Endothelial cell of umbilical vein (primary cell): Measurements from ENCODE around the gene NOP58. TPM values are rescaled to one million over a fixed set of nuclear protein-coding genes. Genes with fewer than 3 reads are reported as not detected.

Experiments
- BruUV-seq: library from RNA; stranded (reverse); fragments of 400-500 nt; replicated peaks from 2 replicates; lab custom pipeline; 2021; lab: Mats Ljungman, UMichigan
- CTCF ChIA-PET: fragments of 300-600, 350-600 bp; sonication (Branson Sonifier 250); formaldehyde crosslinking; loops from one replicate; lab custom pipeline; 2021; ENCODE audit warnings: antibody characterized with exemption, inconsistent platforms; lab: Charles Lee
- POLR2A ChIA-PET: fragments of 300-600, 350-600 bp; sonication (Branson Sonifier 250); formaldehyde crosslinking; loops from one replicate; lab custom pipeline; 2021; ENCODE audit warnings: antibody characterized with exemption, inconsistent platforms; lab: Charles Lee
- DNase-seq: peaks from one replicate; pipeline ENCODE4 v3.0.0-alpha.2; 2011; ENCODE audit warnings: low read depth, low spot score
- FAIRE-seq: peaks from 2 replicates; lab custom pipeline; 2011; peaks lifted over from hg19 to GRCh38; lab: Jason Lieb, UNC
- H2AFZ ChIP-seq: 2 replicates; pipeline ENCODE4 v1.6.0; 2012; ENCODE audit warnings: low read depth, low read length, control low read depth, inconsistent platforms
- H3K27ac ChIP-seq: 2 replicates; pipeline ENCODE4 v1.5.1; 2011; ENCODE audit warnings: low read depth, mild to moderate bottlenecking, control low read depth, low read length, moderate library complexity; ENCODE audit not compliant: insufficient read depth
- H3K27me3 ChIP-seq, 2 experiments: 2 replicates each; pipeline versions ENCODE4 v1.6.0 to v1.6.1; 2011; ENCODE audit warnings: low read length in 2 of 2, mixed read lengths in 1 of 2; ENCODE audit not compliant: control insufficient read depth in 2 of 2, insufficient read depth in 2 of 2
- H3K36me3 ChIP-seq, 2 experiments: 2 replicates in 1 of 2; 3 replicates in 1 of 2; pipeline ENCODE4 v1.5.1; 2011; ENCODE audit warnings: low read length in 2 of 2, mild to moderate bottlenecking in 1 of 2, moderate library complexity in 1 of 2; ENCODE audit not compliant: control insufficient read depth in 2 of 2, insufficient read depth in 2 of 2; ENCODE audit errors: extremely low read depth in 1 of 2
- H3K4me1 ChIP-seq: 3 replicates; pipeline ENCODE4 v1.5.1; 2011; ENCODE audit warnings: mild to moderate bottlenecking, low read length; ENCODE audit not compliant: control insufficient read depth, insufficient read depth; ENCODE audit errors: extremely low read depth
- H3K4me2 ChIP-seq: 2 replicates; pipeline ENCODE4 v1.6.1; 2011; ENCODE audit warnings: low read length, control low read depth, mixed read lengths; ENCODE audit not compliant: insufficient read depth
- H3K4me3 ChIP-seq, 3 experiments: fragments of 200-600 bp in 1 of 3; sonication (generic), shearing (Covaris generic) in 1 of 3; replicated peaks in 1 of 3; 2 replicates each; pipeline ENCODE4 v1.5.1; 2011 to 2016; ENCODE audit warnings: control low read depth in 3 of 3, low read length in 3 of 3, mild to moderate bottlenecking in 2 of 3, inconsistent platforms in 1 of 3, low read depth in 1 of 3, moderate library complexity in 1 of 3; ENCODE audit not compliant: insufficient read depth in 1 of 3
- H3K79me2 ChIP-seq: 2 replicates; pipeline ENCODE4 v1.6.0; 2012; ENCODE audit warnings: low read length, inconsistent platforms; ENCODE audit not compliant: control insufficient read depth, insufficient read depth
- H3K9ac ChIP-seq: replicated peaks from 2 replicates; pipeline ENCODE3; 2011; ENCODE audit warnings: low read length, control low read depth; ENCODE audit not compliant: insufficient read depth; ENCODE audit errors: extremely low read depth
- H3K9me1 ChIP-seq: replicated peaks from 3 replicates; pipeline ENCODE4 v1.6.0; 2011; ENCODE audit warnings: mild to moderate bottlenecking, low read length; ENCODE audit not compliant: control insufficient read depth, insufficient read depth; ENCODE audit errors: extremely low read depth
- H3K9me3 ChIP-seq: replicated peaks from 2 replicates; pipeline ENCODE4 v1.5.1; 2012; ENCODE audit warnings: low read length, inconsistent platforms; ENCODE audit not compliant: control insufficient read depth, insufficient read depth
- H4K20me1 ChIP-seq: replicated peaks from 2 replicates; pipeline ENCODE3; 2011; ENCODE audit warnings: mild to moderate bottlenecking, low read length; ENCODE audit not compliant: control insufficient read depth, insufficient read depth; ENCODE audit errors: extremely low read depth
- EZH2 ChIP-seq: IDR thresholded peaks from 2 replicates; pipeline ENCODE4 v1.6.1; 2012; ENCODE audit warnings: borderline replicate concordance, low read depth, mild to moderate bottlenecking, moderate library complexity, low read length, inconsistent platforms; ENCODE audit not compliant: severe bottlenecking
- FOS ChIP-seq: IDR thresholded peaks from 2 replicates; pipeline ENCODE4 v1.6.1; 2011; ENCODE audit warnings: mild to moderate bottlenecking, low read length, moderate library complexity, borderline replicate concordance; ENCODE audit not compliant: insufficient read depth
- GATA2 ChIP-seq: IDR thresholded peaks from 2 replicates; pipeline ENCODE4 v1.7.0; 2011; ENCODE audit warnings: low read depth, mild to moderate bottlenecking, moderate library complexity, mixed read lengths, low read length; ENCODE audit not compliant: insufficient read length, insufficient read depth
- JUN ChIP-seq: IDR thresholded peaks from 2 replicates; pipeline ENCODE4 v1.6.1; 2011; ENCODE audit warnings: borderline replicate concordance, low read depth; ENCODE audit not compliant: insufficient read length, insufficient read depth
- MAX ChIP-seq: IDR thresholded peaks from 2 replicates; pipeline ENCODE4 v1.6.1; 2011; ENCODE audit not compliant: insufficient read depth, insufficient read length
- MYC ChIP-seq: IDR thresholded peaks from one replicate; pipeline ENCODE4 v1.6.1; 2011; ENCODE audit warnings: mild to moderate bottlenecking, low read depth, low read length
- POLR2A ChIP-seq: IDR thresholded peaks from 2 replicates; pipeline ENCODE4 v1.6.1; 2012; ENCODE audit warnings: low read depth, mild to moderate bottlenecking, control low read depth, low read length
- POLR2AphosphoS5 ChIP-seq: IDR thresholded peaks from 2 replicates; pipeline ENCODE4 v1.6.1; 2012; ENCODE audit warnings: low read depth, mild to moderate bottlenecking, control low read depth, low read length, moderate library complexity; ENCODE audit not compliant: insufficient read depth
- dilution Hi-C: fragments of 300-500 bp; cut with MboI; formaldehyde crosslinking; loops from one replicate; pipeline ENCODE4 v1.15.0; 2019; ENCODE audit warnings: low sequenced_read_pairs; ENCODE audit not compliant: extremely low pct_ligation_motif_present
- intact Hi-C: fragments of 100-400 bp; cut with micrococcal nuclease; formaldehyde crosslinking; loops from one replicate; pipeline ENCODE4 v1.10.0; 2022
- polyA plus RNA-seq, 4 experiments: library from polyadenylated mRNA; depleted of rRNA in 3 of 4; stranded (reverse) in 3 of 4; unstranded in 1 of 4; fragments of >200 nt; gene quantifications; 2 replicates each; pipeline versions ENCODE4 v1.2.1 to v1.2.3, GENCODE V29; 2011 to 2012; ENCODE audit warnings: missing spikeins in 1 of 4
- total RNA-seq: library from RNA; stranded (reverse); gene quantifications from 2 replicates; pipeline ENCODE4 v1.2.3, GENCODE V29; 2021
- TF ChIP-seq, protein P1 (sequence below), 2 donors: IDR thresholded peaks; 1 replicate in 1 of 2; 2 replicates in 1 of 2; pipeline ENCODE4 v1.5.1; 2011; ENCODE audit warnings: low read length in 2 of 2, mild to moderate bottlenecking in 2 of 2, moderate library complexity in 2 of 2, control low read depth in 1 of 2, inconsistent platforms in 1 of 2, low read depth in 1 of 2; ENCODE audit not compliant: insufficient read depth in 1 of 2; ENCODE audit errors: extremely low read depth in 1 of 2

NOP58 gene
- total and polyA plus RNA-seq, 2 donors (not counting 3 experiments of a cell fraction or from before 2014, with no cell fraction given): 21.7 to 71.4 TPM

GRCh38 chr2:202306034-202306433, 40.5 kb downstream of the NOP58 start:
- Histone ChIP-seq H3K9me1 (no peaks in the 10 kb centered on the region), H3K4me1 (no peaks in the 10 kb centered on the region), H3K79me2 (no peaks in the 10 kb centered on the region), H3K27ac (no peak overlapping the region), H3K9me3 (no peaks in the 10 kb centered on the region), H2AFZ (no peak overlapping the region), H3K9ac (no peak overlapping the region), H4K20me1 (no peaks in the 10 kb centered on the region), H3K4me3 (no peak overlapping the region), H3K36me3 (peaks cover 15 to 38% of the 10 kb centered on the region in 2 experiments), H3K4me2 (no peak overlapping the region), H3K27me3 (no peaks in the 10 kb centered on the region)
- dilution Hi-C loops (no loop called here), intact Hi-C loops (no loop called here)
- ChIA-PET POLR2A (no interaction called here), CTCF (interaction anchor here (0.6 to 2.1 kb wide), 2 partner anchors 11 to 19 kb away, joined by 4 to 5 read pairs; no protein-coding TSS in a partner anchor)
- TF ChIP-seq GATA2: no peak
- TF ChIP-seq EZH2: no peak
- TF ChIP-seq MYC: no peak
- no peak for TF ChIP-seq FOS
- TF ChIP-seq JUN: no peak
- no peak for TF ChIP-seq POLR2AphosphoS5
- TF ChIP-seq, protein P1, sequence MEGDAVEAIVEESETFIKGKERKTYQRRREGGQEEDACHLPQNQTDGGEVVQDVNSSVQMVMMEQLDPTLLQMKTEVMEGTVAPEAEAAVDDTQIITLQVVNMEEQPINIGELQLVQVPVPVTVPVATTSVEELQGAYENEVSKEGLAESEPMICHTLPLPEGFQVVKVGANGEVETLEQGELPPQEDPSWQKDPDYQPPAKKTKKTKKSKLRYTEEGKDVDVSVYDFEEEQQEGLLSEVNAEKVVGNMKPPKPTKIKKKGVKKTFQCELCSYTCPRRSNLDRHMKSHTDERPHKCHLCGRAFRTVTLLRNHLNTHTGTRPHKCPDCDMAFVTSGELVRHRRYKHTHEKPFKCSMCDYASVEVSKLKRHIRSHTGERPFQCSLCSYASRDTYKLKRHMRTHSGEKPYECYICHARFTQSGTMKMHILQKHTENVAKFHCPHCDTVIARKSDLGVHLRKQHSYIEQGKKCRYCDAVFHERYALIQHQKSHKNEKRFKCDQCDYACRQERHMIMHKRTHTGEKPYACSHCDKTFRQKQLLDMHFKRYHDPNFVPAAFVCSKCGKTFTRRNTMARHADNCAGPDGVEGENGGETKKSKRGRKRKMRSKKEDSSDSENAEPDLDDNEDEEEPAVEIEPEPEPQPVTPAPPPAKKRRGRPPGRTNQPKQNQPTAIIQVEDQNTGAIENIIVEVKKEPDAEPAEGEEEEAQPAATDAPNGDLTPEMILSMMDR (IDR thresholded peaks at IDR 0.05; ENCODE audit: extremely low read depth in 1 of 2, insufficient read depth in 1 of 2, low read depth in 1 of 2, low read length in 2 of 2): no peak
- no peak for TF ChIP-seq POLR2A
- TF ChIP-seq MAX: no peak
- no peak for DNase-seq
- FAIRE-seq: no peak
- no TSS peak for BruUV-seq
